Measurements from ENCODE around the gene FHOD1. TPM values are rescaled to one million over a fixed set of nuclear protein-coding genes. Genes with fewer than 3 reads are reported as not detected.

The FHOD1 gene
- total and polyA plus RNA-seq, 9 of the 15 experiments (the other 6 are each of a cell fraction or from before 2014, with no cell fraction given), result 18.7 to 126 (median 32.3) TPM

DNA sequence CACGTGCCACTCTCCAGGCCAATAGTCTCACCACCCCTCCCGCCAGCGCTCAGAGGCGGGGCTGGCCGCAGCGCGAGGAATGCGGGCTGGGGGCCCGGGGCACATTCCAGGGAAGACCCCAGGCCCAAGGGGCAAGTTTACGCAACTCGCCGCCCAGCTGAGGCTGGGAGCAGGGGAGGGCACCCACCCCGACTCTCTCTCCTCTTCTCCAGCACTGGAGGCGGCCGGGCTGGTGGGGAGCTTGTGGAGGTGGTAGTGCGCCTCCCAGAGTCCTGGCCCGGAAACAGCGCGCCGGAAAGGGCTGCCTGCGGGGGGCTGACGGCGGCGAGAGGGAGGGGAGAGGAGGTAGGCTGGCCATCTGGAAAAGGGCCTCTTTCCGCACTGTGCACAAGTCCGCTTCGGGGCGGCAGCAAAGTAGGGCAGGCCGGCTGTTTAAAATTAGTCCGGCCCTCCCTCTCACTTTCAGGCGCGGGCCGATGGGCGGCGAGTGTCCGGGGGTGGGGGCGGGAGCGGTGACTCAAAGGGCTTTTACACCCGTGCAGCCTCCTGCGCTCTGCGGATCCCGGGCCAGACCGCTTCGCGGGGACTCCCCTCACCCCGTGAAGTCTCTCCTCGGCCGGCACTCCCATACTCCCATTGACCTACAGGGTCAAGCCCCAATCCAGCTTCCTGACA is 1.1 kb downstream of the FHOD1 start (continued):
- TF ChIP-seq, protein P1, sequence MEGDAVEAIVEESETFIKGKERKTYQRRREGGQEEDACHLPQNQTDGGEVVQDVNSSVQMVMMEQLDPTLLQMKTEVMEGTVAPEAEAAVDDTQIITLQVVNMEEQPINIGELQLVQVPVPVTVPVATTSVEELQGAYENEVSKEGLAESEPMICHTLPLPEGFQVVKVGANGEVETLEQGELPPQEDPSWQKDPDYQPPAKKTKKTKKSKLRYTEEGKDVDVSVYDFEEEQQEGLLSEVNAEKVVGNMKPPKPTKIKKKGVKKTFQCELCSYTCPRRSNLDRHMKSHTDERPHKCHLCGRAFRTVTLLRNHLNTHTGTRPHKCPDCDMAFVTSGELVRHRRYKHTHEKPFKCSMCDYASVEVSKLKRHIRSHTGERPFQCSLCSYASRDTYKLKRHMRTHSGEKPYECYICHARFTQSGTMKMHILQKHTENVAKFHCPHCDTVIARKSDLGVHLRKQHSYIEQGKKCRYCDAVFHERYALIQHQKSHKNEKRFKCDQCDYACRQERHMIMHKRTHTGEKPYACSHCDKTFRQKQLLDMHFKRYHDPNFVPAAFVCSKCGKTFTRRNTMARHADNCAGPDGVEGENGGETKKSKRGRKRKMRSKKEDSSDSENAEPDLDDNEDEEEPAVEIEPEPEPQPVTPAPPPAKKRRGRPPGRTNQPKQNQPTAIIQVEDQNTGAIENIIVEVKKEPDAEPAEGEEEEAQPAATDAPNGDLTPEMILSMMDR (IDR thresholded peaks at IDR 0.05 in 2 of 3, conservative IDR thresholded peaks at IDR 0.05 in 1 of 3; ENCODE audit: insufficient read depth in 2 of 3, low read depth in 1 of 3, low read length in 3 of 3), result peak; percentile 63 to 80 (median 75)
- TF ChIP-seq ZNF140 (CRISPR knock-in tag; IDR thresholded peaks at IDR 0.05), result no peak
- TF ChIP-seq GABPB1 (CRISPR knock-in tag; IDR thresholded peaks at IDR 0.05), result peak; percentile 81
- TF ChIP-seq GABPA (tag; conservative IDR thresholded peaks at IDR 0.05; ENCODE audit: low read depth), result peak; percentile 82
- TF ChIP-seq GTF2E2 (tag; IDR thresholded peaks at IDR 0.05), result no peak
- TF ChIP-seq TCF7 (IDR thresholded peaks at IDR 0.05; ENCODE audit: borderline replicate concordance), result no peak
- TF ChIP-seq RBM15 (IDR thresholded peaks at IDR 0.05; ENCODE audit: insufficient read depth, low read length), result no peak
- peak; percentile 86 for TF ChIP-seq LCOR (CRISPR knock-in tag; IDR thresholded peaks at IDR 0.05)
- TF ChIP-seq TAF15 (IDR thresholded peaks at IDR 0.05; ENCODE audit: low read depth, low read length), result no peak
- no peak for TF ChIP-seq FOXM1 (IDR thresholded peaks at IDR 0.05; ENCODE audit: low read depth)
- TF ChIP-seq FOXM1 (CRISPR knock-in tag; IDR thresholded peaks at IDR 0.05; ENCODE audit: low read depth), result peak; percentile 67; the same call in 1 of the 2 replicates
- TF ChIP-seq, protein P2, sequence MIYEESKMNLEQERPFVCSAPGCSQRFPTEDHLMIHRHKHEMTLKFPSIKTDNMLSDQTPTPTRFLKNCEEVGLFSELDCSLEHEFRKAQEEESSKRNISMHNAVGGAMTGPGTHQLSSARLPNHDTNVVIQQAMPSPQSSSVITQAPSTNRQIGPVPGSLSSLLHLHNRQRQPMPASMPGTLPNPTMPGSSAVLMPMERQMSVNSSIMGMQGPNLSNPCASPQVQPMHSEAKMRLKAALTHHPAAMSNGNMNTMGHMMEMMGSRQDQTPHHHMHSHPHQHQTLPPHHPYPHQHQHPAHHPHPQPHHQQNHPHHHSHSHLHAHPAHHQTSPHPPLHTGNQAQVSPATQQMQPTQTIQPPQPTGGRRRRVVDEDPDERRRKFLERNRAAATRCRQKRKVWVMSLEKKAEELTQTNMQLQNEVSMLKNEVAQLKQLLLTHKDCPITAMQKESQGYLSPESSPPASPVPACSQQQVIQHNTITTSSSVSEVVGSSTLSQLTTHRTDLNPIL (CRISPR knock-in tag; IDR thresholded peaks at IDR 0.05), result no peak
- TF ChIP-seq, protein P3, sequence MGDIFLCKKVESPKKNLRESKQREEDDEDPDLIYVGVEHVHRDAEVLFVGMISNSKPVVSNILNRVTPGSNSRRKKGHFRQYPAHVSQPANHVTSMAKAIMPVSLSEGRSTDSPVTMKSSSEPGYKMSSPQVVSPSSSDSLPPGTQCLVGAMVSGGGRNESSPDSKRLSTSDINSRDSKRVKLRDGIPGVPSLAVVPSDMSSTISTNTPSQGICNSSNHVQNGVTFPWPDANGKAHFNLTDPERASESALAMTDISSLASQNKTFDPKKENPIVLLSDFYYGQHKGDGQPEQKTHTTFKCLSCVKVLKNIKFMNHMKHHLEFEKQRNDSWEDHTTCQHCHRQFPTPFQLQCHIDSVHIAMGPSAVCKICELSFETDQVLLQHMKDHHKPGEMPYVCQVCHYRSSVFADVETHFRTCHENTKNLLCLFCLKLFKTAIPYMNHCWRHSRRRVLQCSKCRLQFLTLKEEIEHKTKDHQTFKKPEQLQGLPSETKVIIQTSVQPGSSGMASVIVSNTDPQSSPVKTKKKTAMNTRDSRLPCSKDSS (IDR thresholded peaks at IDR 0.05; ENCODE audit: low read depth, partially characterized antibody), result no peak
- no peak for TF ChIP-seq ILF3 (IDR thresholded peaks at IDR 0.05; ENCODE audit: borderline replicate concordance)
- no peak for TF ChIP-seq NR2F6 (CRISPR knock-in tag; IDR thresholded peaks at IDR 0.05)
- TF ChIP-seq ZFP30 (CRISPR knock-in tag; IDR thresholded peaks at IDR 0.05; ENCODE audit: borderline replicate concordance), result no peak
- TF ChIP-seq, protein P4, sequence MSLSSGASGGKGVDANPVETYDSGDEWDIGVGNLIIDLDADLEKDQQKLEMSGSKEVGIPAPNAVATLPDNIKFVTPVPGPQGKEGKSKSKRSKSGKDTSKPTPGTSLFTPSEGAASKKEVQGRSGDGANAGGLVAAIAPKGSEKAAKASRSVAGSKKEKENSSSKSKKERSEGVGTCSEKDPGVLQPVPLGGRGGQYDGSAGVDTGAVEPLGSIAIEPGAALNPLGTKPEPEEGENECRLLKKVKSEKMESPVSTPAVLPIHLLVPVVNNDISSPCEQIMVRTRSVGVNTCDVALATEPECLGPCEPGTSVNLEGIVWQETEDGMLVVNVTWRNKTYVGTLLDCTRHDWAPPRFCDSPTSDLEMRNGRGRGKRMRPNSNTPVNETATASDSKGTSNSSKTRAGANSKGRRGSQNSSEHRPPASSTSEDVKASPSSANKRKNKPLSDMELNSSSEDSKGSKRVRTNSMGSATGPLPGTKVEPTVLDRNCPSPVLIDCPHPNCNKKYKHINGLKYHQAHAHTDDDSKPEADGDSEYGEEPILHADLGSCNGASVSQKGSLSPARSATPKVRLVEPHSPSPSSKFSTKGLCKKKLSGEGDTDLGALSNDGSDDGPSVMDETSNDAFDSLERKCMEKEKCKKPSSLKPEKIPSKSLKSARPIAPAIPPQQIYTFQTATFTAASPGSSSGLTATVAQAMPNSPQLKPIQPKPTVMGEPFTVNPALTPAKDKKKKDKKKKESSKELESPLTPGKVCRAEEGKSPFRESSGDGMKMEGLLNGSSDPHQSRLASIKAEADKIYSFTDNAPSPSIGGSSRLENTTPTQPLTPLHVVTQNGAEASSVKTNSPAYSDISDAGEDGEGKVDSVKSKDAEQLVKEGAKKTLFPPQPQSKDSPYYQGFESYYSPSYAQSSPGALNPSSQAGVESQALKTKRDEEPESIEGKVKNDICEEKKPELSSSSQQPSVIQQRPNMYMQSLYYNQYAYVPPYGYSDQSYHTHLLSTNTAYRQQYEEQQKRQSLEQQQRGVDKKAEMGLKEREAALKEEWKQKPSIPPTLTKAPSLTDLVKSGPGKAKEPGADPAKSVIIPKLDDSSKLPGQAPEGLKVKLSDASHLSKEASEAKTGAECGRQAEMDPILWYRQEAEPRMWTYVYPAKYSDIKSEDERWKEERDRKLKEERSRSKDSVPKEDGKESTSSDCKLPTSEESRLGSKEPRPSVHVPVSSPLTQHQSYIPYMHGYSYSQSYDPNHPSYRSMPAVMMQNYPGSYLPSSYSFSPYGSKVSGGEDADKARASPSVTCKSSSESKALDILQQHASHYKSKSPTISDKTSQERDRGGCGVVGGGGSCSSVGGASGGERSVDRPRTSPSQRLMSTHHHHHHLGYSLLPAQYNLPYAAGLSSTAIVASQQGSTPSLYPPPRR (CRISPR knock-in tag; IDR thresholded peaks at IDR 0.05; ENCODE audit: borderline replicate concordance), result no peak

Measured in K562 (cell line).